ENCODE results near the gene GGA1. TPM values are rescaled to one million over a fixed set of nuclear protein-coding genes. Genes with fewer than 3 reads are reported as not detected.
"Not testable (repeated sequence)": the region's sequence is repeated elsewhere in the genome, so short reads cannot be mapped to it uniquely, and the experiment has no call there.

The GGA1 gene
- total RNA-seq, 2 donors from 2014 or later: 56.9 to 73.3 TPM

DNA sequence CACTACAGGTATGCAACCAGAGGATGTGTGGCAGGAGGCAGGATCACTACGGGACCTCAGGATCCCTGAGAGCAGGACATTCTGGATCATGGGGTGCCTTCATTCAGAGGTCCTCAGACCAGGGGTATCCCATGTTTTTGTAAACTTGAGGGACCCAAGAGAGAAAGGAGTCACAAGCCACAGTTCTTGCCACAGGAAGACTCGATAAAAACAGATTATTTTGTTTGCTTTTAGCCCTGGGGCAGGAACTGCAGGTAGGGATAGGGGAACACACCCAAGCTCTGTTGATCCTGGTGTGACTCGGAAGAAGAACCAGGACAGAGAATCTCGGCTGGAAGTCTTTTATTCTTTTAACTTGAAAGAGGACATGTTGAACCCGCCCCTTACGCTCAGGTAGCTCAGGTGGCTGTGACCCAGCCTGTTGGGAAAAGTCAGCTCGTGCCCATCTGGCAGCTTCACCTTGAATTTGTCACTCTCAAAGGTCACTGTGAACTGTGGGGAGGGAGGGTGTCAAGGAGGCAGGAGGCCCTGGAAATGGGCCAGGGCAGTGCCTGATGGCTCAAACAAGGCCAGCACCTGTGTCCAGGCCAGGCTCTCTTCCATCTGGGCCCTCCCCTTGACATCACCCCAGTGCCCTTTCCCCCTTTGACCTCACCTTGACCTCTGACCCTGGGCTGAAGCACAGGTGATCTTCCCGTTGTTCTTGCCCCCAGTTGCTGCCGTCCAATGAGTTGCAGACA lies 38.5 kb upstream of the GGA1 start:
- DNase-seq: peak; percentile 76 to 79
- peak; percentile 61 for ATAC-seq
- intact Hi-C loops (cut with DNase I, micrococcal nuclease): loop anchor here in 1 of 2 donors (5.0 kb wide), 1 partner anchor 33 kb away; no protein-coding TSS in a partner anchor

DNA sequence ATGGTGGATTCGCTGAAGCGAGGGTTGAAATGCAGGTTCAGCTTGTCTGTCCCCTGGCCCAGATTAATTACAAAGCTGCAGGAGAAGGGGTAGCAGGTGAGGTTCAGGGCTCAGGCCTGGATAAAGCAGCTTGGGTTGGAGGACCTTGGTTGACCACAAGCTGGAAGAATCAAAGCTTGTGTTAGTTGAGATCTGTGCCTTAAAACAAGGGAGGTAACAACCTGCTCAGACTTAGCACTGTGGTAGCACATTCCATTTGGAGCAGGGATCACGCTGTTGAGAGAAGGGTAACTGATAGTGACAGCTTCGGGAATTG lies 38.0 kb upstream of the GGA1 start:
- no peak for DNase-seq
- no peak for ATAC-seq
- intact Hi-C loops (cut with DNase I, micrococcal nuclease): loop anchor here in 1 of 2 donors (5.0 kb wide), 1 partner anchor 33 kb away; no protein-coding TSS in a partner anchor

DNA sequence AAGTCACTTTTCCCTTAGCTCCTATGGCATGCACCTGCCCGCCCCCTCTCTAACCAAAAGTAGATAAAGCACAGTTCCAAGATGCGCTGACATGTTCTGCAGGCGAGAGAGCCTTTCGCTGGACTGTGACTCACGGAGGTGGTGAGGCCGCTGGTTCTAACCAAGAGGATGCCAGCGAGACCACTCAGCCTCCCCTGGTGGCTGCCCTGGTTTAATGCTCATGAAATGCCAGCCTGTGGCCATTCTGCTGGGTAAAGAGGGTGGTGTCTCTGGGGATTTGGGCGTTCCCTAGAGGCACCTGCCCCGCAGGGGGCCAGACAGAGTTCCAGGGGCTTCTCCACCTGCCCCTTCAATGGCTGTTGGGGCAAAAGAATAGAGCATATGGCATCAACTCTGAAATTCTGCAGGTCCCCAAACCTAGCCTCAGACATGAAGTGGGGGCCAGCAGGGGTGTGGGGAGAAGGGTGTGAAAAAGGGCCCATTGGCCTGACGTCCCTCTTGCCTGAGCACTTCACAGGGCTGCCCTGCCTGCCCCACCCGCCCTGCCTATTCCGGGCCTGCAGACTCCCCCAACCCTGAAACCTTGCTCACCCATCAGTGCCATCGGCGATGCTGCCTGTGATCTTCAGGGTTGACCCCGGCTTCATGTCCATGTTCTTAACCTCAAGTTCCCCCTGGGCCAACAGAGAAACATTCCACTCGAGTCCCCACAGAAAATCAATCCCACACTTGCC lies 37.2 kb upstream of the GGA1 start:
- intact Hi-C loops (cut with DNase I, micrococcal nuclease): loop anchor here in 1 of 2 donors (5.0 kb wide), 1 partner anchor 34 kb away; no protein-coding TSS in a partner anchor
- no peak for ATAC-seq
- DNase-seq: no peak

DNA sequence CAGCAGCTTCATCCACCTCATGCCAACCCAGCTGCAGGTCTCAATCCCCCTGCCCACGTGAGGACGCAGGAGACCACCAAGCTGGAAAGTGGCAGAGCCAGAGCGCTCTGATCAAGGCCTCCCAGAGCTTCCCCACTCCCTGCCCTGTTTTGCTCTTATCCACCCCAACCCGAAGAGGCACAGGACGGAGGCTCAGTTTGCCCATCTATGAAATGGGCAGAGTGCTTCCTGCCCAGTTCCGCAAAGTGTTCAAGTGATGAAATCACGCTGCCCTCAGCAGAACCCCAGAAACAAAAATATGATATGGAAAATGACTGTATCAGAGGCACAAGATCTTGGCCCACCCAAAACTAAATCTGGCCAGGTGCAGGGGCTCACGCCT lies 36.7 kb upstream of the GGA1 start:
- DNase-seq (no peak), ATAC-seq (no peak)
- intact Hi-C loops (cut with DNase I, micrococcal nuclease): loop anchor here in 1 of 2 donors (5.0 kb wide), 1 partner anchor 35 kb away; no protein-coding TSS in a partner anchor

DNA sequence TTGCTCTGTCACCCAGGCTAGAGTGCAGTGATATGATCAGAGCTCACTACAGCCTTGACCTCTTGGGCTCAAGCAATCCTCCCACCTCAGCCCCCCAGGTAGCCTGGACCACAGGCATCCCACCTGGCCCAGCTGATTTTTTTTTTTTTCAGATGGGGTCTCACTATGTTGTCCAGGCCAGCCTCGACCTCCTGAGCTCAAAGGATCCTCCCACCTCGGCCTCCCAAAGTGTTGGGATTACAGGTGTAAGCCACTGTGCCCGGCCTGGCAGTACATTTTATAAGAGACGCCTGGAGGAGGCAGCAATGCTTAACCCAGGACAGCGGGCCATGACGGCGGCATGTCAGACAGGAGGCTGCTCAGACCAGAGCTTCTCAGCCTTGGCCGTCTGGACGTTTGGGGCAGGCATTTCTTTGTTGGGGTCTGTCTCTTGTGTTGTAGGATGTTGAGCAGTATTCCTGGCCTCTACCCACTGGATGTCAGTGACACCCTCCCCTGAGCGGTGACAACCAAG lies 33.1 kb upstream of the GGA1 start:
- DNase-seq: no peak
- intact Hi-C loops (cut with DNase I, micrococcal nuclease): no loop called here
- ATAC-seq: no peak

DNA sequence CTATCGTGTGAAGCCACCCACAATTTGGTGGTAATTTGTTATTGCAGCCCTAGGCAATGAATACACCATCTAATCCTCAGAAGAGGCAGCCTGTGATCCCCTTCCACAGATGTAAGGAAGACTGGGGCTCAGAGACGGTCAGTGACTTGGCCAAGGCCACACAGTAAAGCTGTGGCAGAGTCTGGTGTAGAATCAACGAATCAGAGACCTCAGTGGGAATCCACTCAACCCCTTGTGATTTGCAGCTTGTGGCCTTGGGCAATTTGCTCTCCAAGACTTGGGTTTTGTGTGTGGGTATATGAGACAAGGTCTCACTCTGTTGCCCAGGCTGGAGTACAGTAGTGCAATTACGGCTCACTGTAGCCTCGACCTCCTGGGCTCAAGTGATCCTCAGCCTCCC lies 30.6 kb upstream of the GGA1 start:
- ATAC-seq: no peak
- intact Hi-C loops (cut with DNase I, micrococcal nuclease): no loop called here

DNA sequence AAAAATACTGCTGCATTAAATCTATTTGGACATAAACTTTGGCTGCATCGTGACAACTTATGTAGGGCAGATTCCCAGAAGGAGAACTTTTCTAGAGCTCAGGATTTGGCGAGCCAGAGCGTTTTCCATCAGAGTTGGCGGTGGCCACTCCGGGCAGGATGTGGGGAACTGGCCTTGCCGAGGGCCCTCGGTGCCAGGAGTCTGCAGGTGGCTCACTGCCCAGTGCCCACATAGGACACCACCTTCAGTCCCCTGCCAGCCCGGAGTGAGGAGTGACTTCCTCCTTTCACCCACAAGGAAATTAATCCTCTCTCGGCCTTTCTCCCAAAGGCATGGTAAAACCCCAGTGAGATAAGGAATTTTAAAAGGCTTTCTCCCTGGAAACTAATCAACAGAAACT lies 27.1 kb upstream of the GGA1 start:
- ATAC-seq: peak; percentile 82
- DNase-seq: peak; percentile 74 to 86
- intact Hi-C loops (cut with DNase I, micrococcal nuclease): no loop called here

More for the DNA sequence above, 30.6 kb upstream of the GGA1 start:
- DNase-seq: no peak

DNA sequence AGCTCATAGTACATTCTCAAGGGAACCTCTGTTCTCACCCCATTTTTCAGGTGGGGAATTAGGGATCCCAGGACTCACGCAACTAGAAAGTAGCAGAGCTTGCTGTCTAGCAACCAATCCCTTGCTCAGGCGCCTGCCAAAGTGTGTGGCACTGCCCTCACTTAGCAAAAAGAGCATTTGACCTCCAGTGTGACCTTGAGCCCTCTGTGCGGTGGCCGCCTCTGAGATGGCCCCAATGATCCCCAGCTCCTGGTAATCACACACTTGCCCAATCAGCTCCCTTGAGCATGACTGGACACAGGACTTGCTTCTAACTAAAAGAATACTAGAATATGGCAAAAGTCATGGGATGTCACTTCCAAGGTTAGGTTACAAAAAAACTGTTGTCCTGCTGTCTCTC lies 26.1 kb upstream of the GGA1 start:
- no peak for DNase-seq
- ATAC-seq: no peak
- intact Hi-C loops (cut with DNase I, micrococcal nuclease): no loop called here

DNA sequence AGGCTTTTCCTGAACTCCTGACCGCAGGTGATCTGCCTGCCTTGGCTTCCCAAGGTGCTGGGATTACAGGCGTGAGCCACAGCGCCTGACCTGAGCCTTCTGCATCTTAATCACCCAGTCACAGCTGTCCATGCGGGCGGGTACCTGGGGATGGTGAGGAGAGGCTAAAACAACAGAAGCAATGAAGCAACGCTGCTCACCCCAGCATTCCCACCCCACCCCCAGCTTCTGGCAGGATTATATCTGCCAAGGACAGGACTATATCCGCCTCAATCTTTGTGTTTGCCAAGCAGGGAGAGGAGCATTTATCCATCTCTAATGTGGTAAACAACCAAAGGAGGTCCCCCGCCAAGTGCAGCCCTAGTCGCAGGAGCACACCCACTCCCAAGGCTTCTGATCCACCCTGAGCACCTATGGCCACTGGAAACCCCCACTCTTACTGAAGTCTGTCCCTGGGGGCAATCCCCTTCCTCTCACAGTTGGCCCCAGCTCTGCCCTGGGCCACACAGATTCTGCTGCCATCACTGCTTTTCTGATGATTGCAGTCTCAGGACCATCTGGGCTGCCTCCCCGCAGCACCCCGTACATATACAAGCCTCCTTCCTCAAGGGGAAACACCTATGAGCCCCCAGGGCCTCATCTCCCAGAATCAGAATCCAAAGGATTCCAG lies 20.0 kb upstream of the GGA1 start:
- ATAC-seq (peak; percentile 86), DNase-seq (peak; percentile 81)
- intact Hi-C loops (cut with DNase I, micrococcal nuclease): no loop called here

DNA sequence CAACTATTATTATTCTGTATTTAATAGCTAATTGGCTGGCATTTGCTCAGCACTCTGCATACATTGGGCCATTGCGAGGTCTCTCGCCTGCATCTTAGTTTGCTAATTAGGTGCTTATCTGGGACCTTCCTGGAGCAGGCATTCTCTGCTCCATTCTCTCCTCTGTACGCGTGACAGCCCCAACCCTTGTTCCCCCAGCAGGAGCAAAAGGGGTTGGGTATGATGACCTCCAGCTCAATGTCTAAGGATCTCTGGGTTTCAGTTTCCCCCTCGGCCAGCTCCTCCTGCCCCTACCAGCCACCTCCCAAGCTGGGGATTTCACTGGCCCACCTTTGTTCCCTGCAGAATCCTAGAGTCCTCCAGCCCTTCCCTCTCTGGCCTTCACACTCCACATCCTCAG lies 19.0 kb upstream of the GGA1 start:
- intact Hi-C loops (cut with DNase I, micrococcal nuclease): loop anchor here in 1 of 2 donors (10.0 kb wide), 1 partner anchor 55 kb away; no protein-coding TSS in a partner anchor
- no peak for DNase-seq
- no peak for ATAC-seq

DNA sequence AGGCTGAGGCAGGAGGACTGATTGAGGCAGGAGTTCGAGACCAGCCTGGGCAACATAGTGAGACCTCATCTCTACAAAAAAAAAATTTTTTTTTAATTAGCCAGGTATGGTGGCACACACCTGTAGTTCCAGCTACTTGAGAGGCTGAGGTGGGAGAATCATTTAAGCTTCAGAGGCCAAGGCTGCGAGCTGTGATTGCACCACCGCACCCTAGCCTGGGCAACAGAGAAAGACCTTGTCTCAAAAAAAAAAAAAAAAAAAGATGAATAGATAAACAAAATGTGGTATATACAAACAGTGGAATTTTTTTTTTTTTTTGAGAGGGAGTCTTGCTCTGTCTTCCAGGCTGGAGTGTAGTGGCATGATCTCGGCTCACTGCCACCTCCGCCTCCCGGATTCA lies 17.6 kb upstream of the GGA1 start:
- DNase-seq, ATAC-seq: not testable (repeated sequence)
- intact Hi-C loops (cut with DNase I, micrococcal nuclease): loop anchor here in 1 of 2 donors (10.0 kb wide), 1 partner anchor 56 kb away; no protein-coding TSS in a partner anchor

DNA sequence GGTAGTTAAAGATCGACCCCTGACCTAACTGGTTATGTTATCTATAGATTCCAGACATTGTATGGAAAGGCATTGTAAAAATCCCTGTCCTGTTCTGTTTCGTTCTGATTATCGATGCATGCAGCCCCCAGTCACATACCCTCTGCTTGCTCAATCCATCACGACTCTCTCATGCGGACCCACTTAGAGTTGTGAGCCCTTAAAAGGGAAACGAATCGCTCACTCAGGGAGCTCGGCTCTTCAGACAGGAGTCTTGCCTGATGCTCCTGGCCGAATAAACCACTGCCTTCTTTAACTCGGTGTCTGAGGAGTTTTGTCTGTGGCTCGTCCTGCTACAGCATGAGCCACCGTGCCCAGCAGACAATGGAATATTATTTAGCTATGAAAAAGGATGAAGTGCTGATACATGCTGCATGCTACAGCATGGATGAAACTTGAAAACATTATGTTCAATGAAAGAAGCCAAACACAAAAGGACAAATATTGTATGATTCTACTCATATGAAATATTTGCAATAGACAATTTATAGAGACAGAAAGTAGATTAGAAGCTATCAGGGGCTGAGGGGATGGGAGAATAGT lies 16.7 kb upstream of the GGA1 start:
- intact Hi-C loops (cut with DNase I, micrococcal nuclease): loop anchor here in 1 of 2 donors (10.0 kb wide), 1 partner anchor 57 kb away; no protein-coding TSS in a partner anchor

DNA sequence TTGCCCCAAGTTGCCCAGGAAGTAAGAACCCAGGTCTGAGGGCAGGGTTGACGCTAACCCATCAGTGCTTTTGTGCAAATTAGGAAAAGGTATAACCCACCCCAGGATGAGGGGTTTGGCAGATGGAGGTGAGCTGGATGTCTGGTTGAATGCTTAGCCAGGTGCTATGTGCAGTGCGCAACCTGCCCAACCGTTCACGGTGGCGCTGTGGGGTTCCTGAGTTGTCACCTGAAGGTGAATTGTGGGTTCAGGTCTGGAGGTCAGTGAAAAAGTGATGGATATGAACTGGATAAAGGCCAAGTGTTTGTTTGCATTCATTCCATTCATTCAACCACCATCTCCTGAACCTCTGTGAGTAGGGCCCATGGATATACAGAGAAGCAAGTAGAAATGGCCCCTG lies 14.4 kb upstream of the GGA1 start:
- DNase-seq: no peak
- intact Hi-C loops (cut with DNase I, micrococcal nuclease): loop anchor here in 1 of 2 donors (10.0 kb wide), 1 partner anchor 59 kb away; no protein-coding TSS in a partner anchor

More for the DNA sequence above, 16.7 kb upstream of the GGA1 start:
- no peak for ATAC-seq
- no peak for DNase-seq

DNA sequence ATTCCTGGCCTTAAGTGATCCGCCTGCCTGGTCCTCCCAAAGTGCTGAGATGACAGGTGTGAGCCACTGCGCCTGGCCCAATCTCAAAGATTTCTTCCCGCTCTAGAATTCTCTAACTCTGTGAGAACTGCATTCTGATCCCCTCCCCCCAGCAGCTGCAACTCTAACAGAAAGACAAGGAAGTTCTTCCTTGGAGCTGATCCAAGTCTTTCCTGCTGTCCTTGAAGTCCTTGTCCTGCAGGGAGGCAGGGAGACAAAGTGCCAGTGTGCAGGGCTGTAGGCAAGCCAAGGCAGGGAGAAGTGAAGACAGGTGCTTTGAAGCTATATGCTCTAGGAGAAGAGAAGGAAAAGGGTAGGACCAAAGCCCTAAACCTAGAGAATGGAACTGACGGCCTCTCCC lies 9.5 kb upstream of the GGA1 start:
- ATAC-seq (peak; percentile 71), DNase-seq (peak; percentile 82 to 91)
- intact Hi-C loops (cut with DNase I, micrococcal nuclease): loop anchor here in 1 of 2 donors (10.0 kb wide), 1 partner anchor 64 kb away; no protein-coding TSS in a partner anchor

More for the DNA sequence above, 14.4 kb upstream of the GGA1 start:
- no peak for ATAC-seq

DNA sequence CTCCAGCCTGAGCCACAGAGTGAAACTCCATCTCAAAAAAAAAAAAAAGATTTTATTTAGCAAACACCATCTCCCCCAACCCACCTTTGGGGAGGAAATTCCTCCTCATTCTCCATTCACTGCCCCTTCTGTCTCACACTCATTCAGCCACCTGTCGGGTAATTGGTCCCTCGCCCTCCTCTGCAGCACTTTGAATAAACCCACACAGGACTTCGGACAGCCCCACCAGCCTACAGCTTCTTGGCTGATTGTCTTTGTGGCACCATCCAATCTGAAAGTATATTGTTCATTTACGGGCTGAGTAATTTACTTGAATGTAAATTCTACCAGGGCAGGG lies 7.5 kb upstream of the GGA1 start:
- ATAC-seq (peak; percentile 45), DNase-seq (peak in 1 of 2 donors; percentile 56)
- intact Hi-C loops (cut with DNase I, micrococcal nuclease): no loop called here

DNA sequence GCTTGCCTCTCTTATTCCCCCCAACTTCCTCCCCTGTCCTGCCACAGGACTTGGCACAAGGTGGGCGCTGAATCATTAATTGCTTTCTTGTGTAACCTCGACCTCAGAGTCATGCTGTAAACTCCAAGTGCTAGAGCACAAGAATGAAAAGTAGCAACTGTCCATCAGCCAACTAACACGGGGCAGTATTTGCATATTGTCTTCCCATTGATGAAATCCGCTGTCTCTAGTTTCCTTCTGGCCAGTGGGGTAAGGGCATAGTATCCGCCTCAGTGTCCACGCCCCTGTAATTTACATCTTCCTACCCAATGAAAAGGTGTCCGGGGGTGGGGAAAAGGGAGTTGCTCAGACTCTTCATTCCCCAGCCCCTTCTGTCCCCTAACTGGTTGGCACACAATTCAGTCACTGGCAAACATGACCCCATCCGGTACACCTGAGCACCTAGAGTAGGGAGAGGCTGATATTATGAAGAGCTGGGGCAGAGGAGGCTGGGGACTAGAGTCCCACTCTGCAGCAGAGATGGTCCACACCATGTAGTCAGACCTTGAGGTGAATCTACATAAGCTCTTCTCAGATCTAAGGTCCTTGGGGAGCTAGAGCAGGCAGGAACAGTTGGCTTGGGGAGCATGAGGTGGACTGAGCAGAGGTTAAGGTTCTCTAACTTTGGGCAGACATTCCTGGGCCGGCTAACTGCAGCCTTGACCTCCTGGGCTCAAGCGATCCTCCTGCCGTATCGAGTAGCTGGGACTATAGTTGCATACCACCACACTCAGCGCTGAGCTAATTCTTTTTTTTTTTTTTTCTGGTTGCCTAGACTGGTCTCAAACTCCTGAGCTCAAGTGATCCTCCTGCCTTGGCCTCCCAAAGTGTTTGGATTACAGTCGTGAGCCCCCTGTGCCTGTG lies 6.8 kb upstream of the GGA1 start:
- intact Hi-C loops (cut with DNase I, micrococcal nuclease): no loop called here
- peak; percentile 82 for ATAC-seq
- DNase-seq: peak; percentile 49 to 83

DNA sequence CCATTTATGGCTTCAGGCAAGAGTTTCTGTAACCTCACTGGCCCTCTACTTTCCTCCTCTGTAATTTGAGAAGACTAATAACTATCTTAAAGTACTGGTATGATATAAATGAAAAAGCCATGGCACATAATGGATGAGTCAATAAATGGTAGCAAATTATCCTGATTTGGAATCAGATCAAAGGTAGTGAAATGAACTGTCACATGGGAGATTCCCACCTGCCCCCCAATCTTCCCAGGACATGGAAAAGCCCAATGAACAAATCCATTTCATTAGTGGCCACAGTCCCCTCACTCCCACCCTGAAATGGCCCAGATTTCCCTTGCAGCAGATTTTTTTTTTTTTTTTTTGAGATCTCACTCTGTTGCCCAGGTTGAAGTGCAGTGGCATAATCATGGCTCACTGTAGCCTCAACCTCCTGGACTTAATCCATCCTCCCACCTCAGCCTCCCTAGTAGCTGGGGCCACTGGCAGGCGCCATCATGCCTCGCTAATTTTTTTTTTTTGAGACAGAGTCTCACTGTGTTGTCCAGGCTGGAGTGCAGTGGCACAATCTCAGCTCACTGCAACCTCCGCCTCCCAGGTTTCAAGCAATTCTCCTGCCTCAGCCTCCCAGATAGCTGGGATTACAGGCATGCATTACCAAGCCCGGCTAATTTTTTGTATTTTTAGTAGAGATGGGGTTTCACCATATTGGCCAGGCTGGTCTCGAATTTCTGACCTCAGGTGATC lies 5.9 kb upstream of the GGA1 start:
- intact Hi-C loops (cut with DNase I, micrococcal nuclease); DNase-seq; ATAC-seq: not testable (repeated sequence)
